GM13977 (cell line): ENCODE results near the gene ANGPTL2.
A peak's percentile ranks its signal among the peaks of the same experiment; 100 is the strongest.

ENCODE experiments used
- DNase-seq: peaks from one replicate; pipeline ENCODE4 v3.0.0; 2012; ENCODE audit warnings: low spot score
- in situ Hi-C: fragments of 300-500 bp; cut with MboI; formaldehyde crosslinking; loops from one replicate; pipeline ENCODE4 v1.12.0; 2022; ENCODE audit warnings: low sequenced_read_pairs, low pct_unique_long_range_greater_than_20kb, mixed read lengths, inconsistent platforms; ENCODE audit not compliant: unreplicated experiment
- TF ChIP-seq, protein P1 (sequence below): IDR thresholded peaks from 2 replicates; pipeline ENCODE4 v1.5.1; 2012; ENCODE audit warnings: mild to moderate bottlenecking, control low read depth; ENCODE audit not compliant: insufficient read depth; ENCODE audit errors: extremely low read depth, missing control alignments

Gene ANGPTL2

DNA sequence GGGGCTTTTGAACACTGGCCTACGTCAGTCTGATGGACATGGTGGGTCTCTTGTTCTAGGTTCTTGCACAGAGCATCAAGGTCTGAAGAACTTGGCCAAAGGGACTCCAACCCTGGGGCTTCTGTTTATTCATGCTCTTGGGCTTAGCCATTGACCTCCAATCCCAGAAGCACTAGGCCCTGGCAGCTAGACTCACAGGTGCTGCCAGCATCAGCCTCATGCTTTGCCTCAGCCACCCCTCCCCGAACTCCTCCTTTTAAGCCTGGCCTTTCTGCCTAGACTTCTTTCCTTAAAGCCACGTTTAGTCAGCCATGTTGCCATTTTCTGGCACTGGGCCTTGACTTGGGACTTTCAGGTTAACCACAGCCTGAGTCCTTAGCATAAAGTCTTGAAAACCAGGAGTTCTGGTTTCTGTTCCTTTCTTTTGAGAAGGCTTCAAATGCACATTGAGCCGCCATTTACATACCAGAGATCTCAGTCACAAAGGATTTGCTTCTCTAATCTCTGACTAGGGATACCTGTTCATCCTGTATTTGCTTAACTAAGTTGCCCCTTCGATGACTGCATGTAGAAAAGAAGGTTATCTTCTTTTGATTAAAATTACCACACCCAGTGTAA is 54.7 kb downstream of the ANGPTL2 start:
- no peak for DNase-seq
- in situ Hi-C loops, result no loop called here
- TF ChIP-seq, protein P1, sequence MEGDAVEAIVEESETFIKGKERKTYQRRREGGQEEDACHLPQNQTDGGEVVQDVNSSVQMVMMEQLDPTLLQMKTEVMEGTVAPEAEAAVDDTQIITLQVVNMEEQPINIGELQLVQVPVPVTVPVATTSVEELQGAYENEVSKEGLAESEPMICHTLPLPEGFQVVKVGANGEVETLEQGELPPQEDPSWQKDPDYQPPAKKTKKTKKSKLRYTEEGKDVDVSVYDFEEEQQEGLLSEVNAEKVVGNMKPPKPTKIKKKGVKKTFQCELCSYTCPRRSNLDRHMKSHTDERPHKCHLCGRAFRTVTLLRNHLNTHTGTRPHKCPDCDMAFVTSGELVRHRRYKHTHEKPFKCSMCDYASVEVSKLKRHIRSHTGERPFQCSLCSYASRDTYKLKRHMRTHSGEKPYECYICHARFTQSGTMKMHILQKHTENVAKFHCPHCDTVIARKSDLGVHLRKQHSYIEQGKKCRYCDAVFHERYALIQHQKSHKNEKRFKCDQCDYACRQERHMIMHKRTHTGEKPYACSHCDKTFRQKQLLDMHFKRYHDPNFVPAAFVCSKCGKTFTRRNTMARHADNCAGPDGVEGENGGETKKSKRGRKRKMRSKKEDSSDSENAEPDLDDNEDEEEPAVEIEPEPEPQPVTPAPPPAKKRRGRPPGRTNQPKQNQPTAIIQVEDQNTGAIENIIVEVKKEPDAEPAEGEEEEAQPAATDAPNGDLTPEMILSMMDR, result no peak

DNA sequence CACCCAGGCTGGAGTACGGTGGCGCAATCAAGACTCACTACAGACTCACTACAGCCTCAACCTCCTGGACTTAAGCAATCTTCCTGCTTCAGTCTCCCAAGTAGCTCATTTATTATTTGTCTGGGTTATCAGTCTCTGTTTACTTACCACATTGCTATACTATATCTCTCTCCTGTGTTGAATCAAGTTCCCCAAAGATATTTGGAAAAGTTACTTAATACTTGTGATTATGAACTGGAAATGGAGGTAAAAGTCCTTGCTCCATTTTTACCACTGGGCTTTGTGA is 55.6 kb downstream of the ANGPTL2 start:
- in situ Hi-C loops, result no loop called here
- DNase-seq, result no peak
- TF ChIP-seq, protein P1, result no peak

DNA sequence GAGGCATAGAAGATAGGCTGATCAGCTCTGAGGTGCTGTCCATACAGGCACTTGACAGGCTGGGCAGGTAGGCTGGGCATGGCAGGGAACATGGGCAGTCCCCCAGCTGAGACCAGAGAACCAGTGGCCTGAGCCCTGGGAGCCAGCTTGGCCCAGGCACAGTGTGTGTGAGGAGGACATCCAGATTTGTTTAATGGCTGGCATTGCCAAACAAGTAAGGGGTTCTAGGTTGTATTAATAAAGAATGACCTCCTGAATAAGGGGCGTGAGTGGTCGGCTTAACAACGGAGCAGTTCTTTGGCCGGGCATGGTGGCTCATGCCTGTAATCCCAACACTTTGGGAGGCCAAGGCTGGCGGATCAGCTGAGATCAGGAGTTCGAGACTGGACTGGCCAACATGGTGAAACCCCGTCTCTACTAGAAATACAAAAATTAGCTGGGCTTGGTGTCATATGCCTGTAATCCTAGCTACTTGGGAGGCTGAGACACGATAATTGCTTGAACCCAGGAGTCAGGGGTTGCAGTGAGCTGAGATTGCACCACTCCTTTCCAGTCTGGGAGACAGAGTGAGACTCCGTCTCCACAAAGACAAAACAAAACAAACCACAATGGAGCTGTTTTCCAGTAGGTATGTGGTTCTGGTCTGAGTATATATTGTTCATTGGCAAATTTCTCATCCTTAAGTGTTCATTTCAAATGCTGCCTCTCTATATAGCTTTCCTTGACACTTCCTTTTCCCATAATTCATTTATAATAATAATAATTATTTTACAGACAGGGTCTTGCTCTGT is 56.2 kb downstream of the ANGPTL2 start:
- in situ Hi-C loops, result no loop called here
- no peak for DNase-seq

DNA sequence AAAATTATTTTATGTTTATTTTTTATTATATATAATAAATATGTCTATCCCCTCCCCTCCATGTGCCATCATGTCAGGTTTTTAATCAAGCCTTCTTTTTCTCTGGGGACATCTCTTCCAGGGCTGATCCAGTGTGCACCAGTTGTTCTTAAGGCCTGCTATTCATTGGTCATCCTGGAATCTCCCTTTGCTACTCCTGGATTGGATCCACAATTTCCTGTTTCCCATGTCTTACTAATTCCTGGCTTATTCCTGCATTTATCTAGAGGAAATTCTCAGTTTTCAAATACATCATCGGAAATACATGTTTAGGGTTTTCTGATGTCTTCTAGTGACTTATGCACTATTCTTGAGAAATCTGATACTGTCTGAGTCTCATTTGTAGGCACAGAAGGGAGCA is 56.8 kb downstream of the ANGPTL2 start:
- TF ChIP-seq, protein P1, result no peak
- in situ Hi-C loops, result no loop called here

More for the DNA sequence above, 56.2 kb downstream of the ANGPTL2 start:
- TF ChIP-seq, protein P1, result no peak

DNA sequence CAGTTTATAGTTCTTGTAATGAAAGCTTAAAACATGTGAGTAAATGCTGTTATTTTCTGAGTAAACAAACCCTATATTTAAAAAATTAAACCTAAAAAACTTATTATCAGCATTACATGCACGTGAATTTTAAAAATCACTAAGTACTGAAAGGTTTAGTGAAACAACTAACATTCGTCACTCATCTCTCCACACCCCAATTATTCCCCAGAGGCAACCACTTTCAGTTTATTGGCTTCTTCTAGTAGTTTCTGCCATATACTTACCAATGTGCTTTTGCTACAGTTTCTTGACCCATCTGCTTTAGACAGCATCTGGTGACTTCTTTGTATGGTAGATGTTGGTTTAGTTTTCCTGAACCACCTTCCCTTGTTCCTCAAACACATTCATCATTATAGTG is 58.1 kb downstream of the ANGPTL2 start:
- TF ChIP-seq, protein P1, result no peak
- in situ Hi-C loops, result no loop called here
- DNase-seq, result peak; percentile 35

More for the DNA sequence above, 56.8 kb downstream of the ANGPTL2 start:
- no peak for DNase-seq

DNA sequence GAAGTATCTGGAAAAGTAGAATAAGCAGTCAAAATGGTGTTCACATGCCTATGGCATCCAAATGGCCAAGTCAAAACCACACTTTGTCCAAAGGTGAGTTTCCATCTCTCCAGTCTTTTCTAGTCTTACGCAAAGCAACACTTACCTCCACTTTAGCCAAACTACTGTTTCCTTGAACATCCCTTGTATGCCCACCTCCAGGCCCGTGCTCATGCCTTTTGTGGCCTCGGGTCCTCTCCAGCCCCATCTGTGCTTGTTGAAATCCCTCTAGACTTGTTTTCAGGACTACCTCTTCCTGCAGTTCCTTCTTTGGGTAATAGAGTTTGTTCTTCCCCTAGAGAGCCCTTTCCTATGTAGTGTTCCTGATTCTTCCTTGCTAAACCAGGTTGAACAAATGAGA is 61.0 kb downstream of the ANGPTL2 start:
- TF ChIP-seq, protein P1, result no peak
- in situ Hi-C loops, result no loop called here
- DNase-seq, result no peak
